ENCODE data around the gene GZMM.

Gene GZMM

DNA sequence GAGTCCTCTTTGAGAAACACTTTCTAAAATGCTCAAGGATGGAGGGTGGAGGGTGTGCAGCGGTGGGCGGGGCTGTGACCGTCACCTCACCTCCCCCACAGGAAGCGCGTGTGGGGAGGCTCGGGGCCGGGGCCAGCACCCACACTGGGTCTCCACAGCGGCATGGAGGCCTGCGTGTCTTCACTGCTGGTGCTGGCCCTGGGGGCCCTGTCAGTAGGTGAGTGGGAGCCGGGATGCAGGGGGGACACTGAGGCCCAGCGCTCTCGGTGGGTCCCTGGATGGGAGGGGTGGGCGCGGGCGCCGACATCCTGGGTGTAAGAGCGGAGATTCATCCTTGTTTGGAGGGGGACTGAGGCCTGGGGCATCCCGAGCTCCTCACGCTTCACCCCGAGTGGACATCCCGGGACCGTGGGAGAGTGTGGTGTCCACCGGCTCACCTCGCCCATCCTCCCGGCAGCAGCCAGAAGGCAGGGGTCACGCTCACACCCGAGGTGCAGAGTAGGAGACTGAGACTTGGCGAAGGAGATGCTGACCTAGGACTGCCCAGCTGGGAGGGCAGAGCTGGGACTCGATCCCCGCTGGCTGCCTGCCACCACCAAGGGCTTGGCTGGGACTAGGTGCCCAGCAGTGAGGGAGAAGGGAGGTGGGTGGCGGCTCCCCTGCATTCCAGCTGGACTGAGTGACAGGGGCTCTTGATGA is at the start of gene GZMM:
Gene GZMM (plus strand): TSS at position 144 of the 699 bp plus-strand sequence. CDS start 19 bp downstream, at position 163.
- DNase-seq (ENCODE audit: low read depth in 2 of 2): peak; percentile 63 to 68

- DNase-seq (ENCODE audit: low read depth in 2 of 2): no peak
Measured at GRCh38 chr19:494171-495080, 49.4 kb upstream of the GZMM start.

- no peak for DNase-seq (ENCODE audit: low read depth in 2 of 2)
Measured at GRCh38 chr19:495081-495401, 48.8 kb upstream of the GZMM start.

DNA sequence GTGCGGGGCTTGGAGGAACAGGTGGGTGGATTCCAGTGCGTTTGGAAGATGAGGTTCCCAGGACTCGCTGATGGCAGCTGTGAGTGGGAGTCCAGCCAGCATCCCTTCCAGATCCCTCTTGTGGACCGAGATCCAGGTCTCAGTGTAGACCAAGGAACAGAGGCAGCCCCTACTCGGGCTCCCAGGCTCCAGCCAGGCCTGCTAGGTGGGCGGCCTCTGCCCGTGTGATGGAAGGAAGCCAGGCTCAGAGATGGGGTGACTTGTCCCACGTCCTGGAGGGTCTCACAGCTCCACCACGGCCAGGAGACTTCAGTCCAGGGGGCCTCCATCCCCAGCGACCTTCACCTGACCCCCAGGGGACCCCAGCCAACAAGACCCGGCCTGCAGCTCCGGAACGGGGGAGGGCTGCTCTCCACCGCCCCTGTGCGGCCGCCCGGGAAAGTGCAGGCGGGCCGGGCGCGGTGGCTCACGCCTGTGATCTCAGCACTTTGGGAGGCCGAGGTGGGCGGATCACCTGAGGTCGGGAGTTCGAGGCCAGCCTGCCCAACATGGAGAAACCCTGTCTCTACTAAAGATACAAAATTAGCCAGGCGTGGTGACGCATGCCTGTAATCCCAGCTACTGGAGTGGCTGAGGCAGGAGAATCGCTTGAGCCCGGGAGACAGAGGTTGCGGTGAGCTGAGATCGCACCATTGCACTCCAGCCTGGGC is 48.3 kb upstream of the GZMM start:
- peak in 1 of 2 donors; percentile 35 for DNase-seq (ENCODE audit: low read depth in 2 of 2)

- DNase-seq (ENCODE audit: low read depth in 2 of 2): no peak
Measured at GRCh38 chr19:496112-496665, 47.7 kb upstream of the GZMM start, which contains the start of gene MADCAM1. Gene MADCAM1, plus strand, starts transcription at chr19:496486. Its CDS starts 14 bp downstream, at chr19:496500.

DNA sequence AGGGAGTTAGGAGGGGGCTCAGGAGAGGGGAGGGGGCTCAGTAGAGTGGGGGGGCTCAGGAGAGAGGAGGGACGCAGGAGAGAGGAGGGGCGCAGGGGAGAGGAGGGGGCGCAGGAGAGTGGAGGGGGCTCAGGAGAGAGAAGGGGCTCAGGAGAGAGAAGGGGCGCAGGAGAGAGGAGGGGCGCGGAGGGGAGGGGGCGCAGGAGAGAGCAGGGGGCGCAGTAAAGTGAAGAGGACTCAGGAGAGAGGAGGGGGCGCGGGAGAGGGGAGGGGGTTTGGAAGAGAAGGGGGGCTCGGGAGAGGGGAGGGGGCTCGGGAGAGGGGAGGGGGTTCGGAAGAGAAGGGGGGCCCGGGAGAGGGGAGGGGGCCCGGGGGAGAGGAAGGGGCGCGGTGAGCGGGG is 46.9 kb upstream of the GZMM start:
- no peak for DNase-seq (ENCODE audit: low read depth in 2 of 2)

DNA sequence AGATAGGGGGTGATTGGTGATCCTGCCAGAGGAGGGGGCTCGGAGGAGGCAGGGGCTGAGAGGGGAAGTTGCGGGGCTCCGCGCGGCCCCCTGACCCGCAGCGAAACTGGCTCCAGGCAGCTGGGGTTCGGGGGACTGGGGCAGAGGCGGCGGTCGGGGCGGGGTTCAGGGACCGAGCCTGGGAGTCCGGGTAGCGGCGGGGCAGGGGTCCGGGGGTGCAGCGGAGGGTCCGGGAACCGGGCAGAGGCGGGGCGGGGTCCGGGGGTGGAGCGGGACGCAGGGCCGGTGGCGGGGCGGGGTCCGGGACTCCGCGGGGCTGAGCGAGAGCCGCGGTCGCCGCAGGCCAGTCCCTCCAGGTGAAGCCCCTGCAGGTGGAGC is 46.4 kb upstream of the GZMM start:
- no peak for DNase-seq (ENCODE audit: low read depth in 2 of 2)

- DNase-seq (ENCODE audit: low read depth in 2 of 2): no peak
Measured at GRCh38 chr19:497869-498510, 45.9 kb upstream of the GZMM start.

DNA sequence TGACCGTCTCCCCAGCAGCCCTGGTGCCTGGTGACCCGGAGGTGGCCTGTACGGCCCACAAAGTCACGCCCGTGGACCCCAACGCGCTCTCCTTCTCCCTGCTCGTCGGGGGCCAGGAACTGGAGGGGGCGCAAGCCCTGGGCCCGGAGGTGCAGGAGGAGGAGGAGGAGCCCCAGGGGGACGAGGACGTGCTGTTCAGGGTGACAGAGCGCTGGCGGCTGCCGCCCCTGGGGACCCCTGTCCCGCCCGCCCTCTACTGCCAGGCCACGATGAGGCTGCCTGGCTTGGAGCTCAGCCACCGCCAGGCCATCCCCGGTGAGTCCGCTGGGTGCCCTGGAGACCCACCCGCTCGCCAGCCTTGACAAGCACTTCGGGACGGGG is 45.4 kb upstream of the GZMM start:
- no peak for DNase-seq (ENCODE audit: low read depth in 2 of 2)

DNA sequence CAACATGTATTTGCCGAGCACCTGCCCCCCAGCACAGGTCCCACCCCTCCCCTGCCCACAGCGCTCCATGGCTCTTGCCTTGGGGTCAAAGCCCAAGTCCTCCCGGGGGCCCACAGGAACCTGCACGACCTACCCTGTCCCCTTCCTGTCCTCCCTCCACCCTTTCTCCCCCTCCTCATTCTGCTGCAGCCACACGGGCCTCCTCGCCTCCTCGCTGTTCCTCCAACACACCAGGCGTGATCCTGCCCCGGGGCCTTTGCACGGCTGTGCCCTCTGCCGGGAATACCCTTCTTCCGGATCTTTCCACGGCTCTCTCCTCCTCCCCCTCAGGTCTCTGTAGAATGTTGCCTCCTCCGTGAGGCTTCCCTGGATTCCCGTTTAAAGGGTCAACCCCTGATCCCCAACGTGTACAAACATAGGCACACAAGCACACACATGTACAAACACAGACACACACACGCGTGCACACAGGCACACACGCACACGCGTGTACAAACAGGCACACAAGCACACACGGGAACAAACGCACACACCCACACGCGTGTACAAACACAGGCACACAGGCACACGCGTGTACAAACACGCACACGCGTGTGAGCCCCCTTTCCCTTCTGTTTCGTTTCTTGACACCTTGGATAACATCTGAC is 44.8 kb upstream of the GZMM start:
- no peak for DNase-seq (ENCODE audit: low read depth in 2 of 2)

DNA sequence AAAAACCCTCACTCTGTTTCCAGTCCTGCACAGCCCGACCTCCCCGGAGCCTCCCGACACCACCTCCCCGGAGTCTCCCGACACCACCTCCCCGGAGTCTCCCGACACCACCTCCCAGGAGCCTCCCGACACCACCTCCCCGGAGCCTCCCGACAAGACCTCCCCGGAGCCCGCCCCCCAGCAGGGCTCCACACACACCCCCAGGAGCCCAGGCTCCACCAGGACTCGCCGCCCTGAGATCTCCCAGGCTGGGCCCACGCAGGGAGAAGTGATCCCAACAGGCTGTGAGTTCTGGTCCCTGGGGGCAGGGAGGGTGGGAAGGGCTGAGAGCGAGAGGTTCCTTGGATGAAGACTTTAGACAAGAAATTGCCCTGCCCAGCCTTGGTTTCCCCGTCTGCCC is 42.2 kb upstream of the GZMM start:
- DNase-seq (ENCODE audit: low read depth in 2 of 2): no peak

- no peak for DNase-seq (ENCODE audit: low read depth in 2 of 2)
Measured at GRCh38 chr19:504616-505015, 39.2 kb upstream of the GZMM start.

- DNase-seq (ENCODE audit: low read depth in 2 of 2): peak; percentile 83 to 88
Measured at GRCh38 chr19:506404-507285, 37.2 kb upstream of the GZMM start.

GRCh38 chr19:507286-508203 is 36.3 kb upstream of the GZMM start, which contains the start of gene TPGS1:
Gene TPGS1, plus strand, starts transcription at chr19:507497. Its CDS starts 10 bp downstream, at chr19:507507.
- DNase-seq (ENCODE audit: low read depth in 2 of 2): peak; percentile 54 to 73

GRCh38 chr19:508204-509150 is 35.4 kb upstream of the GZMM start:
- no peak for DNase-seq (ENCODE audit: low read depth in 2 of 2)

DNA sequence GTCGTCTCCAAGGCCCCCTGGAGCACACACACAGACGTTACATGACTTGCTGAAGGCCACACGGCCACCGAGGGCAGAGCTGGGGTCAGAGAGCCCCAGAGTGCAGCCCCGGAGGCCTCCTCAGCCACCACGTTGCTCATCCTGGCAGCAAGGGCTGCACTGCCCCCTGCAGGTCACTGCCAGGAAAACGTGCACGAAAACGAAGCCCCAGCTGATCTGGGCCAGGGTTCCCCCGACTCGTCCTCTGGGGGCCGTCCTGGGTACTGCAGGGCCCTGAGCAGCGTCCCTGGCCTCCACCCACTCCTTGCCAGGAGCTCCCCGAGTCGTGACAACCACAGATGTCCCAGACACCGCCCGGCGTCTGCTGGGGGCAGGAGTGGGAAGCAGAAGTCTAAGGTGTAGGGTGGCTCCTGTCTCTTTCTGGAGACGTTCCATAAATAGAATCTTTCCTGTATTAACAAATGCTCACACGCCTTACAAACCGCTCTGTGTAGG is 33.2 kb upstream of the GZMM start:
- DNase-seq (ENCODE audit: low read depth in 2 of 2): peak; percentile 88 to 90

- DNase-seq (ENCODE audit: low read depth in 2 of 2): peak; percentile 56 to 66
Measured at GRCh38 chr19:511101-511851, 32.6 kb upstream of the GZMM start.

Measured in stimulated activated CD4-positive, alpha-beta T cell treated with anti-CD3 and anti-CD28 coated beads, Interleukin-1b, Interleukin-23, amount 100 ng/mL, for 4 hours (primary cell).